Fibroblast of lung (primary cell): Measurements from ENCODE around the gene ING3. TPM values are rescaled to one million over a fixed set of nuclear protein-coding genes. Genes with fewer than 3 reads are reported as not detected.

ENCODE experiments used
- DNase-seq, 2 donors: peaks; one replicate each; pipeline versions ENCODE4 v3.0.0 to v3.0.0-alpha.2; 2010; ENCODE audit warnings: low read depth in 2 of 2
- H2AFZ ChIP-seq: 2 replicates; pipeline ENCODE4 v1.5.1; 2012; ENCODE audit warnings: low read length, control low read depth, inconsistent platforms
- H3K27ac ChIP-seq: 2 replicates; pipeline ENCODE4 v1.5.1; 2011; ENCODE audit warnings: low read length, control low read depth; ENCODE audit not compliant: insufficient read depth
- H3K27me3 ChIP-seq: 2 replicates; pipeline ENCODE4 v1.5.1; 2011; ENCODE audit warnings: mild to moderate bottlenecking, low read length; ENCODE audit not compliant: control insufficient read depth, insufficient read depth
- H3K36me3 ChIP-seq: 2 replicates; pipeline ENCODE4 v1.5.1; 2011; ENCODE audit warnings: low read length; ENCODE audit not compliant: control insufficient read depth, insufficient read depth
- H3K4me1 ChIP-seq: 2 replicates; pipeline ENCODE4 v1.5.1; 2011; ENCODE audit warnings: low read length; ENCODE audit not compliant: control insufficient read depth, insufficient read depth; ENCODE audit errors: extremely low read depth
- H3K4me2 ChIP-seq: 2 replicates; pipeline ENCODE4 v1.5.1; 2011; ENCODE audit warnings: low read length, control low read depth; ENCODE audit not compliant: insufficient read depth; ENCODE audit errors: extremely low read depth
- H3K4me3 ChIP-seq, 4 experiments: fragments of 200-600 bp in 1 of 4; sonication (generic) in 1 of 4; replicated peaks in 1 of 4; 2 replicates each; pipeline ENCODE4 v1.5.1; 2011 to 2016; ENCODE audit warnings: low read length in 4 of 4, low read depth in 3 of 4, mild to moderate bottlenecking in 3 of 4, control low read depth in 2 of 4, inconsistent platforms in 1 of 4, mixed read lengths in 1 of 4; ENCODE audit not compliant: insufficient read depth in 1 of 4; ENCODE audit errors: control extremely low read depth in 1 of 4
- H3K79me2 ChIP-seq: 2 replicates; pipeline ENCODE4 v1.5.1; 2012; ENCODE audit warnings: mild to moderate bottlenecking, low read length, inconsistent platforms; ENCODE audit not compliant: control insufficient read depth, insufficient read depth
- H3K9ac ChIP-seq: 2 replicates; pipeline ENCODE4 v1.5.1; 2011; ENCODE audit warnings: mild to moderate bottlenecking, low read length, control low read depth; ENCODE audit not compliant: insufficient read depth
- H3K9me3 ChIP-seq: 2 replicates; pipeline ENCODE4 v1.5.1; 2012; ENCODE audit warnings: low read depth, low read length; ENCODE audit not compliant: control insufficient read depth, insufficient read depth
- H4K20me1 ChIP-seq: 2 replicates; pipeline ENCODE4 v1.5.1; 2011; ENCODE audit warnings: low read length; ENCODE audit not compliant: control insufficient read depth, insufficient read depth; ENCODE audit errors: extremely low read depth
- EZH2 ChIP-seq: IDR thresholded peaks from 2 replicates; pipeline ENCODE4 v1.5.1; 2012; ENCODE audit warnings: low read length, control low read depth, mild to moderate bottlenecking; ENCODE audit errors: missing control alignments
- polyA plus RNA-seq, 2 donors: library from polyadenylated mRNA; depleted of rRNA in 1 of 2; stranded (reverse) in 1 of 2; unstranded in 1 of 2; fragments of >200 nt; gene quantifications; 2 replicates each; pipeline ENCODE4 v1.2.1, GENCODE V29; 2011 to 2012; ENCODE audit warnings: missing spikeins in 1 of 2
- total RNA-seq: library from RNA; depleted of rRNA; stranded (reverse); fragments of >200 nt; gene quantifications from 2 replicates; pipeline ENCODE4 v1.2.1, GENCODE V29; 2014
- TF ChIP-seq, protein P1 (sequence below), 2 donors: IDR thresholded peaks in 1 of 2; conservative IDR thresholded peaks in 1 of 2; 1 replicate in 1 of 2; 2 replicates in 1 of 2; pipeline ENCODE4 v1.5.1; 2011 to 2012; ENCODE audit warnings: low read length in 2 of 2, control low read depth in 1 of 2, inconsistent platforms in 1 of 2, low read depth in 1 of 2, mild to moderate bottlenecking in 1 of 2

Gene ING3
- total and polyA plus RNA-seq, 2 donors (not counting 1 experiment from before 2014, with no cell fraction given), result 16.6 to 17.5 TPM

DNA sequence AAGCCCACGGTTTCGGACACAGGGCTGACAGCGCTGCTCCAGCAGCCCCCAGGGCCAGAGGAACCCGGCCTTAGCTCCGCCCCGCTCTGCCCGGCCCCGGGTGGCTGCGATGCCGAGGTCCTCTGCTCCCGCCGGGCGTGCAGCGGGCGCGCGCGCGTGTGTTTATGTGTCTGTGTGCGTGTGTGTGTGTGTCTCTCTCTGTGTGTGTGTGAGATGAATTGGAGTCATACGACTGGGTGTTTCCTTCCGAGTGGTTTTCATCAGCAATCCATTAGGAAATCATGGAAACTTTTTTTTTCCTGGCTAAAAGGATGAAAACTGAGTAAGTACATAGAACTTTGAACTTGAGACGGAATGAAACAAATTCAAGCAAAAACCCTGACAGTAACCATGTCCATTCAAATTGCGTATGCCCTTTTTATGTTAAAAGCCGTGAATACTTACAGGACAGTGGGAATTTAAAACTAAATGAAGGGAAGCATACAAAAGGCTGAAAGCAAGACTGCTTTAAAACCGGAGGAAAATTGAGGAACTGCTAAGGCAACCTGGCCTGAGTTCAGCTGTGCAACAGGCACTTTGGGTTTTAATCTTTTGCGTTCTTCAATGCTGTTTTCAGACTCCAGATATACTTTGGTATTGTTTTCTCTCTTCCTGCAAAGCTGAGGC, 38.1 kb downstream of the ING3 start, which contains the start of gene CPED1:
Gene CPED1, plus strand, starts transcription at position 121 of the 666 bp plus-strand sequence. CDS start 911 bp downstream, outside the sequence.
- H3K4me1 ChIP-seq, result peaks cover 5% of the 10 kb centered on the region
- peak within 1 kb of the TSS; percentile 85 for H3K9ac ChIP-seq
- peaks cover 44% of the 10 kb centered on the region for H3K79me2 ChIP-seq
- no peaks in the 10 kb centered on the region for H4K20me1 ChIP-seq
- no peaks in the 10 kb centered on the region for H3K27me3 ChIP-seq
- H3K9me3 ChIP-seq, result no peaks in the 10 kb centered on the region
- peak within 1 kb of the TSS; percentile 27 for H2AFZ ChIP-seq
- H3K36me3 ChIP-seq, result no peaks in the 10 kb centered on the region
- TF ChIP-seq, protein P1, sequence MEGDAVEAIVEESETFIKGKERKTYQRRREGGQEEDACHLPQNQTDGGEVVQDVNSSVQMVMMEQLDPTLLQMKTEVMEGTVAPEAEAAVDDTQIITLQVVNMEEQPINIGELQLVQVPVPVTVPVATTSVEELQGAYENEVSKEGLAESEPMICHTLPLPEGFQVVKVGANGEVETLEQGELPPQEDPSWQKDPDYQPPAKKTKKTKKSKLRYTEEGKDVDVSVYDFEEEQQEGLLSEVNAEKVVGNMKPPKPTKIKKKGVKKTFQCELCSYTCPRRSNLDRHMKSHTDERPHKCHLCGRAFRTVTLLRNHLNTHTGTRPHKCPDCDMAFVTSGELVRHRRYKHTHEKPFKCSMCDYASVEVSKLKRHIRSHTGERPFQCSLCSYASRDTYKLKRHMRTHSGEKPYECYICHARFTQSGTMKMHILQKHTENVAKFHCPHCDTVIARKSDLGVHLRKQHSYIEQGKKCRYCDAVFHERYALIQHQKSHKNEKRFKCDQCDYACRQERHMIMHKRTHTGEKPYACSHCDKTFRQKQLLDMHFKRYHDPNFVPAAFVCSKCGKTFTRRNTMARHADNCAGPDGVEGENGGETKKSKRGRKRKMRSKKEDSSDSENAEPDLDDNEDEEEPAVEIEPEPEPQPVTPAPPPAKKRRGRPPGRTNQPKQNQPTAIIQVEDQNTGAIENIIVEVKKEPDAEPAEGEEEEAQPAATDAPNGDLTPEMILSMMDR (conservative IDR thresholded peaks at IDR 0.05 in 1 of 2, IDR thresholded peaks at IDR 0.05 in 1 of 2; ENCODE audit: low read depth in 1 of 2, low read length in 2 of 2), result no peak
- TF ChIP-seq EZH2, result no peak
- DNase-seq, result peak; percentile 70 to 96
- peak within 1 kb of the TSS; percentile 74 to 98 (median 90) for H3K4me3 ChIP-seq
- peak within 1 kb of the TSS; percentile 99 for H3K27ac ChIP-seq
- H3K4me2 ChIP-seq, result peak within 1 kb of the TSS; percentile 79

DNA sequence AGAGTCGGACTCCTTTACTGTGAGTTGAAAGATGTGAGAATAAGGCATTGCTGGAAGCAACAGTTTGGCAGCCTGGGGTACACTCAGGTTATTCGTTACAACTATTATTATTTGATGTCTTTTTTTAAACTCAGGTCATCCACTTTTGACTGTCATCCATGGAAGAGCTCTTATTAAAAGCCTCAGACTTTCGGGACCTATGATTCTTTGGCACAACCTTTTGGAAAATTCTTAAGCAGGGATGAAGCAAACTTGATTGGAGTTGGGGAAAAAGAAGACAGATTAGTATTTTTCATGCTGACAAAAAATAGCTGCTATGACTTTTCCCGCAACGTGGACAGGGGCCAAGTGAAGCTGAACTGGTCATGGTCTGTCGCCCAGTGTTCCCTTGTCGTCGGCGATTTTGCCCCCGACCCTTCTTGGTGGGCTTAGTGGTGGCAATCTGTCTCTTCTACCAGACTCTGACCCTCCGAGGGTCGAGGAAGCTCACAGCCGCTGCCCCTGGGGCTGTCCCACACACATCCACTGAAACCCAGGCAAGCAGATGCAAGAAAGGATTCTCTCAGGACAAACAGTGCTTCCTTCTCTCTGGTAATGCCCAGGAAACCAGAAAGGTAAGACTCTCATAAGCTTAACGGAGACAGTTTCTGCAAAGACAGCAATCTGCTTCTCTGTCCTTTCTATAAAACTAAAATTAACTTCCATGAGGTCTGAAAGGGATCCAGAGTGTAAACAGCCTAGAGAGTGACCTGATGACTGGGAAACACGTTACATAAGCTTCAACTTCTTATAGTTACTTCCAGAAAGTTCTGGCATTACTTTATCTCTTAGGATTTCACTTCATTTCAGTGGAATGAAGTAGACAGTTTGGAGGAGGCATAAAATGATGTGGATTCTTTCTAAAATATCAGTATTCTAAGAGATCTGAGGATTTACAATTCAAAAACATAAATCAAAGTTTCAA, 39.0 kb downstream of the ING3 start:
- Histone ChIP-seq H4K20me1 (no peaks in the 10 kb centered on the region), H3K4me2 (peak overlapping the region; percentile 79), H3K4me1 (peaks cover 7% of the 10 kb centered on the region), H3K4me3 (peak overlapping the region; percentile 74 to 98 (median 90)), H3K9me3 (no peaks in the 10 kb centered on the region), H3K79me2 (peaks cover 52% of the 10 kb centered on the region), H3K27ac (peak overlapping the region; percentile 99), H2AFZ (peak overlapping the region; percentile 7), H3K36me3 (no peaks in the 10 kb centered on the region), H3K9ac (peak overlapping the region; percentile 85), H3K27me3 (no peaks in the 10 kb centered on the region)
- TF ChIP-seq EZH2, result no peak
- TF ChIP-seq, protein P1 (conservative IDR thresholded peaks at IDR 0.05 in 1 of 2, IDR thresholded peaks at IDR 0.05 in 1 of 2; ENCODE audit: low read depth in 1 of 2, low read length in 2 of 2), result no peak
- peak; percentile 24 to 50 for DNase-seq
